Measurements from ENCODE around the gene NGB. TPM values are rescaled to one million over a fixed set of nuclear protein-coding genes. Genes with fewer than 3 reads are reported as not detected.

Gene NGB, protein sequence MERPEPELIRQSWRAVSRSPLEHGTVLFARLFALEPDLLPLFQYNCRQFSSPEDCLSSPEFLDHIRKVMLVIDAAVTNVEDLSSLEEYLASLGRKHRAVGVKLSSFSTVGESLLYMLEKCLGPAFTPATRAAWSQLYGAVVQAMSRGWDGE
- total RNA-seq: 0.07 TPM in 1 of 2 replicates, not detected in the other

GRCh38 chr14:77271113-77271710, at the start of gene NGB:
TSS of gene NGB (minus strand) at chr14:77271206. CDS start at chr14:77270937, 269 bp downstream.

GRCh38 chr14:77320238-77320935, 49.4 kb upstream of the NGB start, which contains the start of gene POMT2:
TSS of gene POMT2 (minus strand) at chr14:77320883. CDS start at chr14:77320681, 202 bp downstream.

Other genes with a start within 250 kb of the NGB start
- 23.2 and 34.9 TPM in 2 replicates for gene IRF2BPL, start 242.5 kb downstream of the NGB start, total RNA-seq
- 8.5 and 23.0 TPM in 2 replicates for gene CIPC, start 172.9 kb downstream of the NGB start, total RNA-seq
- not detected in 2 replicates for gene ZDHHC22, start 129.4 kb downstream of the NGB start, total RNA-seq
- gene TMEM63C, start 89.4 kb downstream of the NGB start, total RNA-seq: 1.4 and 7.9 TPM in 2 replicates
- gene POMT2, start 49.7 kb upstream of the NGB start, total RNA-seq: 11.6 and 20.7 TPM in 2 replicates
- gene GSTZ1, start 49.8 kb upstream of the NGB start, total RNA-seq: 19.6 and 42.4 TPM in 2 replicates
- 8.5 and 12.2 TPM in 2 replicates for gene TMED8, start 105.9 kb upstream of the NGB start, total RNA-seq
- gene SAMD15, start 106.2 kb upstream of the NGB start, total RNA-seq: under 0.01 and 0.21 TPM in 2 replicates
- 0.34 and 0.50 TPM in 2 replicates for gene NOXRED1, start 152.3 kb upstream of the NGB start, total RNA-seq
- gene VIPAS39, start 186.4 kb upstream of the NGB start, total RNA-seq: 20.2 and 20.3 TPM in 2 replicates
- 129 and 186 TPM in 2 replicates for gene AHSA1, start 186.9 kb upstream of the NGB start, total RNA-seq
- under 0.01 and 0.07 TPM in 2 replicates for gene ISM2, start 227.6 kb upstream of the NGB start, total RNA-seq

Measured in nasal cavity respiratory epithelium epithelial cell of viscerocranial mucosa (primary cell).